H1 (cell line): ENCODE results near the gene ATXN2. TPM values are rescaled to one million over a fixed set of nuclear protein-coding genes. Genes with fewer than 3 reads are reported as not detected.

Source experiments
- CTCF ChIA-PET: fragments of 300-600 bp; sonication (Branson Sonifier 250); formaldehyde crosslinking; loops from one replicate; lab custom pipeline; 2021; ENCODE audit not compliant: partially characterized antibody; lab: Charles Lee
- POLR2A ChIA-PET: fragments of 300-600 bp; sonication (Branson Sonifier 250); formaldehyde crosslinking; loops from one replicate; lab custom pipeline; 2021; ENCODE audit warnings: inconsistent platforms; ENCODE audit not compliant: partially characterized antibody; lab: Charles Lee
- DNase-seq, 2 experiments: peaks; one replicate each; pipeline versions ENCODE4 v3.0.0 to v3.0.0-alpha.2; 2010 to 2022; ENCODE audit warnings: low spot score in 2 of 2, low read depth in 1 of 2, mixed read lengths in 1 of 2
- FAIRE-seq: peaks from 2 replicates; lab custom pipeline; 2011; peaks lifted over from hg19 to GRCh38; lab: Jason Lieb, UNC
- H2AFZ ChIP-seq: 2 replicates; pipeline ENCODE4 v1.8.1; 2012; ENCODE audit warnings: low read length, inconsistent platforms
- H2AK5ac ChIP-seq: 2 replicates; pipeline ENCODE4 v1.6.1; 2013; ENCODE audit warnings: low read depth, low read length
- H2BK120ac ChIP-seq: replicated peaks from 2 replicates; pipeline ENCODE3; 2013; ENCODE audit warnings: low read depth, low read length, inconsistent platforms
- H2BK12ac ChIP-seq: 2 replicates; pipeline ENCODE4 v1.6.1; 2013; ENCODE audit warnings: low read depth, low read length
- H2BK15ac ChIP-seq: 2 replicates; pipeline ENCODE4 v1.6.1; 2013; ENCODE audit warnings: low read length
- H2BK20ac ChIP-seq: 2 replicates; pipeline ENCODE4 v1.6.1; 2013; ENCODE audit warnings: low read length
- H2BK5ac ChIP-seq: 2 replicates; pipeline ENCODE4 v1.6.1; 2013; ENCODE audit warnings: low read depth, low read length
- H3K14ac ChIP-seq: 2 replicates; pipeline ENCODE4 v1.6.1; 2013; ENCODE audit warnings: inconsistent platforms; ENCODE audit not compliant: insufficient read length
- H3K18ac ChIP-seq: 2 replicates; pipeline ENCODE4 v1.6.1; 2013; ENCODE audit warnings: low read length; ENCODE audit errors: extremely low read depth
- H3K23ac ChIP-seq: 2 replicates; pipeline ENCODE4 v1.6.1; 2013; ENCODE audit warnings: inconsistent platforms; ENCODE audit not compliant: insufficient read length
- H3K23me2 ChIP-seq: 2 replicates; pipeline ENCODE4 v1.6.1; 2013; ENCODE audit warnings: low read depth, low read length
- H3K27ac ChIP-seq: 2 replicates; pipeline ENCODE4 v1.6.1; 2011; ENCODE audit warnings: low read depth, low read length, inconsistent platforms
- H3K27me3 ChIP-seq, 4 experiments: replicated peaks in 1 of 4; 1 replicate in 1 of 4; 2 replicates in 3 of 4; pipeline versions ENCODE4 v1.6.1 to v1.8.1; 2011 to 2013; ENCODE audit warnings: low read length in 3 of 4, mild to moderate bottlenecking in 3 of 4, inconsistent platforms in 2 of 4, mixed read lengths in 2 of 4, moderate library complexity in 1 of 4; ENCODE audit not compliant: control insufficient read depth in 3 of 4, insufficient read depth in 3 of 4; ENCODE audit errors: extremely low read depth in 1 of 4
- H3K36me3 ChIP-seq, 4 experiments: 2 replicates each; pipeline versions ENCODE4 v1.6.1 to v1.8.1; 2011 to 2013; ENCODE audit warnings: mild to moderate bottlenecking in 4 of 4, low read length in 3 of 4, moderate library complexity in 2 of 4, control low read depth in 1 of 4, inconsistent platforms in 1 of 4; ENCODE audit not compliant: insufficient read depth in 4 of 4, control insufficient read depth in 2 of 4
- H3K4ac ChIP-seq: replicated peaks from 2 replicates; pipeline ENCODE3; 2013; ENCODE audit warnings: low read length, low read depth, mixed read lengths, inconsistent platforms; ENCODE audit not compliant: insufficient read length
- H3K4me1 ChIP-seq, 4 experiments: replicated peaks in 1 of 4; 1 replicate in 1 of 4; 2 replicates in 3 of 4; pipeline versions ENCODE4 v1.6.1 to v1.8.1; 2011 to 2013; ENCODE audit warnings: low read length in 3 of 4, inconsistent platforms in 2 of 4, mixed read lengths in 1 of 4; ENCODE audit not compliant: insufficient read depth in 4 of 4, control insufficient read depth in 3 of 4
- H3K4me2 ChIP-seq, 2 experiments: 2 replicates each; pipeline versions ENCODE4 v1.6.1 to v1.8.1; 2011 to 2013; ENCODE audit warnings: low read depth in 2 of 2, low read length in 2 of 2, control low read depth in 1 of 2, inconsistent platforms in 1 of 2, mild to moderate bottlenecking in 1 of 2; ENCODE audit not compliant: insufficient read depth in 1 of 2
- H3K4me3 ChIP-seq, 4 experiments: fragments of 200-600, 300-600 bp in 1 of 4; sonication (generic), shearing (Covaris generic), sonication (Bioruptor Twin) in 1 of 4; 2 replicates each; pipeline versions ENCODE4 v1.5.1 to v1.8.1; 2011 to 2016; ENCODE audit warnings: low read length in 4 of 4, low read depth in 3 of 4, control low read depth in 2 of 4, inconsistent platforms in 2 of 4, mild to moderate bottlenecking in 2 of 4, mixed read lengths in 1 of 4, moderate library complexity in 1 of 4; ENCODE audit not compliant: insufficient read depth in 2 of 4; ENCODE audit errors: extremely low read depth in 1 of 4
- H3K56ac ChIP-seq: replicated peaks from 2 replicates; pipeline ENCODE3; 2013; ENCODE audit warnings: low read depth, mild to moderate bottlenecking, mixed read lengths, low read length, inconsistent platforms; ENCODE audit not compliant: insufficient read length
- H3K79me1 ChIP-seq: 2 replicates; pipeline ENCODE4 v1.6.1; 2013; ENCODE audit warnings: low read depth, low read length, control low read depth
- H3K79me2 ChIP-seq, 2 experiments: 2 replicates each; pipeline versions ENCODE4 v1.6.1 to v1.8.1; 2012 to 2013; ENCODE audit warnings: low read length in 2 of 2, mild to moderate bottlenecking in 2 of 2, inconsistent platforms in 1 of 2; ENCODE audit not compliant: insufficient read depth in 2 of 2, control insufficient read depth in 1 of 2
- H3K9ac ChIP-seq, 4 experiments: replicated peaks in 1 of 4; 1 replicate in 1 of 4; 2 replicates in 3 of 4; pipeline versions ENCODE4 v1.6.1 to v1.8.1; 2011 to 2013; ENCODE audit warnings: low read depth in 3 of 4, low read length in 3 of 4, control low read depth in 2 of 4, mild to moderate bottlenecking in 2 of 4, moderate library complexity in 2 of 4, inconsistent platforms in 1 of 4; ENCODE audit errors: extremely low read depth in 1 of 4
- H3K9me3 ChIP-seq, 2 experiments: 2 replicates each; pipeline versions ENCODE4 v1.6.1 to v1.8.1; 2012 to 2013; ENCODE audit warnings: mild to moderate bottlenecking in 2 of 2, moderate library complexity in 2 of 2, control low read depth in 1 of 2, inconsistent platforms in 1 of 2, low read depth in 1 of 2, low read length in 1 of 2, mixed read lengths in 1 of 2; ENCODE audit not compliant: insufficient read depth in 2 of 2
- H4K20me1 ChIP-seq, 2 experiments: replicated peaks in 1 of 2; 2 replicates each; pipeline versions ENCODE3 to v1.8.1; 2011 to 2013; ENCODE audit warnings: inconsistent platforms in 2 of 2, low read length in 2 of 2, mild to moderate bottlenecking in 1 of 2; ENCODE audit not compliant: insufficient read depth in 2 of 2, control insufficient read depth in 1 of 2
- H4K5ac ChIP-seq: 2 replicates; pipeline ENCODE4 v1.6.1; 2013; ENCODE audit warnings: low read length, low read depth, mixed read lengths, inconsistent platforms; ENCODE audit not compliant: insufficient read length
- H4K8ac ChIP-seq: 2 replicates; pipeline ENCODE4 v1.8.0; 2013; ENCODE audit warnings: mild to moderate bottlenecking, moderate library complexity, low read length, inconsistent platforms; ENCODE audit not compliant: insufficient read depth; ENCODE audit errors: extremely low read depth
- H4K91ac ChIP-seq: replicated peaks from 2 replicates; pipeline ENCODE3; 2013; ENCODE audit warnings: low read length, mixed read lengths, inconsistent platforms; ENCODE audit not compliant: insufficient read length
- HDAC2 ChIP-seq, 2 experiments: fragments of 300-600 bp in 1 of 2; sonication (generic) in 1 of 2; IDR thresholded peaks; 2 replicates each; pipeline ENCODE4 v1.6.1; 2011 to 2012; ENCODE audit warnings: low read depth in 2 of 2, low read length in 2 of 2, mild to moderate bottlenecking in 2 of 2, moderate library complexity in 2 of 2, borderline replicate concordance in 1 of 2, inconsistent platforms in 1 of 2
- WGBS, 2 experiments: shearing (Covaris generic) in 1 of 2; methylation state at CpG; one replicate each; pipeline versions ENCODE4 v1.1.6 to v1.1.7; 2013 to 2015; ENCODE audit warnings: low lambda C conversion rate in 2 of 2, mixed read lengths in 2 of 2, inconsistent platforms in 1 of 2, low coverage in 1 of 2, missing lambda C conversion rate in 1 of 2; ENCODE audit not compliant: insufficient replicate concordance in 2 of 2, insufficient coverage in 1 of 2, insufficient read length in 1 of 2; ENCODE audit errors: extremely low coverage in 1 of 2, missing lambda C conversion rate in 1 of 2; 5-methylcytosine and 5-hydroxymethylcytosine counted together
- polyA plus RNA-seq, 7 experiments: library from polyadenylated mRNA; depleted of rRNA in 3 of 7; stranded (reverse) in 5 of 7; unstranded in 2 of 7; fragments of >200 nt in 5 of 7; fragments of 200-250 nt in 2 of 7; gene quantifications; 1 replicate in 5 of 7; 2 replicates in 1 of 7; 4 replicates in 1 of 7; pipeline versions ENCODE4 v1.2.1 to v1.2.3, GENCODE V29; 2011 to 2013; ENCODE audit warnings: missing spikeins in 2 of 7, mixed read lengths in 2 of 7
- total RNA-seq: library from RNA; stranded (reverse); fragmentation: NEBNext Ultra II Directional; extraction: Animal tissue kit (Norgen Biotek cat#: 25700); gene quantifications from 2 replicates; pipeline ENCODE4 v1.2.1, GENCODE V29; 2021

ATXN2 gene
- total and polyA plus RNA-seq, 2 of the 8 experiments (the other 6 are each of a cell fraction or from before 2014, with no cell fraction given), result 46.6 to 80.7 TPM

GRCh38 chr12:111569363-111570083, 29.6 kb downstream of the ATXN2 start:
- no peak for TF ChIP-seq HDAC2 (IDR thresholded peaks at IDR 0.05; ENCODE audit: borderline replicate concordance in 1 of 2, low read depth in 2 of 2, low read length in 2 of 2)
- CTCF ChIA-PET, result no interaction called here
- Histone ChIP-seq H2BK15ac (no peak overlapping the region), H3K4ac (no peak overlapping the region), H3K4me3 (no peak overlapping the region), H2AFZ (no peak overlapping the region), H3K18ac (no peak overlapping the region), H2BK20ac (no peak overlapping the region), H2BK5ac (no peak overlapping the region), H3K9me3 (no peaks in the 10 kb centered on the region), H3K23me2 (no peaks in the 10 kb centered on the region), H3K4me2 (no peak overlapping the region), H3K23ac (no peak overlapping the region), H2AK5ac (no peak overlapping the region), H4K20me1 (peaks cover 5% of the 10 kb centered on the region in 2 experiments), H3K79me1 (peaks cover 2% of the 10 kb centered on the region; the same call in 1 of the 2 replicates), H4K5ac (no peak overlapping the region), H3K27ac (no peak overlapping the region), H4K8ac (no peak overlapping the region), H3K4me1 (peaks cover 0 to 3% (median 1%) of the 10 kb centered on the region in 4 experiments; a peak in 2 of 7 replicates), H3K79me2 (peaks cover 0 to 79% of the 10 kb centered on the region in 2 experiments; a peak in 2 of 4 replicates), H3K36me3 (no peaks in the 10 kb centered on the region), H2BK120ac (no peak overlapping the region), H2BK12ac (no peak overlapping the region), H3K14ac (no peak overlapping the region), H3K56ac (no peak overlapping the region), H3K9ac (no peak overlapping the region), H4K91ac (no peak overlapping the region), H3K27me3 (no peaks in the 10 kb centered on the region)
- FAIRE-seq, result no peak
- POLR2A ChIA-PET, result interaction anchor here (1.1 to 1.8 kb wide), 2 partner anchors 13 to 14 kb away, joined by 3 to 5 read pairs; no protein-coding TSS in a partner anchor
- peak in 1 of 2 experiments; percentile 14 for DNase-seq
- 88% methylated on average over 6 of the region's 6 CpGs; no CpG with 5 or more reads in 1 of the 2 experiments for WGBS, 2 experiments
